Karpas-422 (cell line): ENCODE data around the gene ENTHD1. TPM values are rescaled to one million over a fixed set of nuclear protein-coding genes. Genes with fewer than 3 reads are reported as not detected.
"Not testable (repeated sequence)": the region's sequence is repeated elsewhere in the genome, so short reads cannot be mapped to it uniquely, and the experiment has no call there.

Experiments
- DNase-seq: peaks from one replicate; pipeline ENCODE4 v3.0.0-alpha.2; 2015
- H2AFZ ChIP-seq: fragments of 200-600 bp; sonication (generic); 2 replicates; pipeline ENCODE4 v1.6.1; 2014; ENCODE audit warnings: antibody characterized with exemption, low read length, mixed read lengths
- H3K27ac ChIP-seq: fragments of 200-600 bp; sonication (generic); 2 replicates; pipeline ENCODE4 v1.5.1; 2014; ENCODE audit warnings: mild to moderate bottlenecking, low read length, moderate library complexity
- H3K27me3 ChIP-seq: fragments of 200-600 bp; sonication (generic); 2 replicates; pipeline ENCODE4 v1.6.1; 2014; ENCODE audit warnings: low read length, mixed read lengths
- H3K36me3 ChIP-seq: fragments of 200-600 bp; sonication (generic); 2 replicates; pipeline ENCODE4 v1.6.1; 2014; ENCODE audit warnings: low read length, mixed read lengths; ENCODE audit not compliant: insufficient read depth
- H3K4me1 ChIP-seq: fragments of 200-600 bp; sonication (generic); 2 replicates; pipeline ENCODE4 v1.6.1; 2014; ENCODE audit warnings: mild to moderate bottlenecking, low read length, mixed read lengths
- H3K4me2 ChIP-seq: fragments of 200-600 bp; sonication (generic); 2 replicates; pipeline ENCODE4 v1.6.1; 2014; ENCODE audit warnings: low read length, low read depth, mild to moderate bottlenecking; ENCODE audit not compliant: poor library complexity, severe bottlenecking
- H3K4me3 ChIP-seq: fragments of 200-600 bp; sonication (generic); 2 replicates; pipeline ENCODE4 v1.5.1; 2014; ENCODE audit warnings: mild to moderate bottlenecking, antibody characterized with exemption, low read length, mixed read lengths
- H3K79me2 ChIP-seq: fragments of 200-600 bp; sonication (generic); 2 replicates; pipeline ENCODE4 v1.6.1; 2014; ENCODE audit warnings: mild to moderate bottlenecking, low read length, mixed read lengths
- H3K9ac ChIP-seq: fragments of 200-600 bp; sonication (generic); 2 replicates; pipeline ENCODE4 v1.6.0; 2014; ENCODE audit warnings: low read length
- H3K9me2 ChIP-seq: fragments of 200-600 bp; sonication (generic), shearing (Covaris generic); replicated peaks from 2 replicates; pipeline ENCODE4 v1.6.0; 2014; ENCODE audit warnings: mild to moderate bottlenecking, low read length, moderate library complexity; ENCODE audit not compliant: insufficient read depth
- H3K9me3 ChIP-seq: fragments of 300-700, 200-600 bp; sonication (generic); 2 replicates; pipeline ENCODE4 v1.6.1; 2014; ENCODE audit warnings: low read length, mixed read lengths
- H4K20me1 ChIP-seq: fragments of 200-600 bp; sonication (generic); 2 replicates; pipeline ENCODE4 v1.6.1; 2014; ENCODE audit warnings: mild to moderate bottlenecking, antibody characterized with exemption, low read length, low read depth; ENCODE audit not compliant: insufficient read depth
- total RNA-seq: library from RNA; depleted of rRNA; stranded (reverse); fragments of >200 nt; shearing (Covaris generic); gene quantifications from 2 replicates; pipeline ENCODE4 v1.2.3, GENCODE V29; 2014; ENCODE audit warnings: low replicate concordance

Gene ENTHD1
- total RNA-seq, 1 experiment from 2014 or later = not detected

DNA sequence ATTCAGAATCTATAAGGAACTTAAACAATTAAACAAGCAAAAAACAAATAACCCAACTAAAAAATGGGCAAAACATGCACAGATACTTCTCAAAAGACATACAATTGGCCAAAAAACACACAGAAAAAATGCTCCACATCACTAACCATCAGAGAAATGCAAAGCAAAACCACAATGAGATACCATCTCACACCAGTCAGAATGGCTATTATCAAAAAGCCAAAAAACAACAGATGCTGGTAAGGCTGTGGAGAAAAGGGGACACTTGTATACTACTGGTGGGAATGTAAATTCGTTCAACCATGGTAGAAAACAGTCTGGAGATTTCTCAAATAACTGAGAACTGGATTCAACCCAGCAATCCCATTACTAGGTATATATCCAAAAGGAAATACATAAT is 24.8 kb downstream of the ENTHD1 start:
- Histone ChIP-seq H3K4me2 (no peak overlapping the region), H3K9me2 (no peaks in the 10 kb centered on the region), H3K9me3 (no peaks in the 10 kb centered on the region), H2AFZ (no peak overlapping the region), H4K20me1 (no peaks in the 10 kb centered on the region), H3K9ac (no peak overlapping the region), H3K4me3 (no peak overlapping the region), H3K27me3 (no peaks in the 10 kb centered on the region), H3K36me3 (no peaks in the 10 kb centered on the region), H3K79me2 (no peaks in the 10 kb centered on the region), H3K27ac (no peak overlapping the region), H3K4me1 (no peaks in the 10 kb centered on the region)
- DNase-seq = no peak

DNA sequence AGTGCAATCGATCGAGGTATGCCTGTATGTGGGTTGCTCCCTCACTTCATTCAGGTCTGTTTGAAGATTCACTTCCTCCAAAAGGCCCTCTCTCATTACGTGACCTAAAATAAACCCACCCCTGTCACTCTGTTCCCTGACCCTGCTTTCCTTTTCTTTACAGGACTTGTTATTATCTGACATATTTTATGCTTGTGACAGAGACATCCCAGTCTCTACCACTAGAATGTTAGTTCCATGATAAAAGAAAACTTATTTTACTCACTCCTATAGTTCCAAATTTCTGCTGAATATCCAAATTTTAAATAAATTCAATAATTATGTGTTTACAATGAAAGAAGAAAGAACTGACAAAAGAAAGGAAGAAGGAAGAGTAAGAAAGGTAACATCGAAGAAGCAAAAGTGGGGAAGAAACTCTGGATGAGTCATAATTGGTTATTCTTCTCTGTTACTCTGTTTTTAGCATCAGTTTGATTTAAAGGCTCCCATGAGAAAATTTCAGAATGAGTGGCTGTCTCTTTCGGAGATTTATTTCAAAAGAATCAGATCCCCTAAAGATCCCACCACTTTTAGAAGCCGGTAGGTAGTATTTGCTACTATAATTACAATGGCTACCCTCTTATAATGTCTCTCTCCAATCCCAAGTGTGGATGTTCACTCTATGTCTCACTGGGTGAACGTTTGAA is 33.5 kb downstream of the ENTHD1 start:
- Histone ChIP-seq H4K20me1 (no peaks in the 10 kb centered on the region), H3K27ac (no peak overlapping the region), H3K79me2 (no peaks in the 10 kb centered on the region), H3K4me3 (no peak overlapping the region), H3K9me2 (no peaks in the 10 kb centered on the region), H2AFZ (no peak overlapping the region), H3K4me1 (peaks cover 11% of the 10 kb centered on the region), H3K9me3 (no peaks in the 10 kb centered on the region), H3K9ac (no peak overlapping the region), H3K27me3 (no peaks in the 10 kb centered on the region), H3K4me2 (peak overlapping the region; percentile 27), H3K36me3 (no peaks in the 10 kb centered on the region)
- no peak for DNase-seq

DNA sequence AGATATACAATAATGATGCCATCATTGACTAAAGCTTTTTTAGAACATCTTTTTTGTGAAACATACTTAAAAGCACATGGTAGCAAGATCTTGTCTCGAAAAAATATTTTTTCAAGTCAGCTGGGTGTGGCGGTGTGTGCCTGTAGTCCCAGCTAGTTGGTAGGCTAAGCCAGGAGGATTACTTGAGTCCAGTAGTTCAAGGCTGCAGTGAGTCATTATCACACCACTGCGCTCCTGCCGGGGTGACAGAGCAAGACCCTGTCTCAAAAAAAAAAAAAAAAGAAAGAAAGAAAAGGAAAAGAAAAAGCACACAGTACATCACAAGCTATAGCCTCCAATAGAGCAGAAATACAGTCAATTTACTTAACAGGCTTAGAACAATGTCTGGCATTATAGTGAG is 37.0 kb downstream of the ENTHD1 start:
- Histone ChIP-seq H4K20me1 (no peaks in the 10 kb centered on the region), H2AFZ (no peak overlapping the region), H3K27ac (no peak overlapping the region), H3K27me3 (no peaks in the 10 kb centered on the region), H3K4me1 (peaks cover 11% of the 10 kb centered on the region), H3K4me3 (no peak overlapping the region), H3K36me3 (no peaks in the 10 kb centered on the region), H3K9me2 (no peaks in the 10 kb centered on the region), H3K4me2 (no peak overlapping the region), H3K79me2 (no peaks in the 10 kb centered on the region), H3K9ac (no peak overlapping the region), H3K9me3 (no peaks in the 10 kb centered on the region)
- DNase-seq = no peak

DNA sequence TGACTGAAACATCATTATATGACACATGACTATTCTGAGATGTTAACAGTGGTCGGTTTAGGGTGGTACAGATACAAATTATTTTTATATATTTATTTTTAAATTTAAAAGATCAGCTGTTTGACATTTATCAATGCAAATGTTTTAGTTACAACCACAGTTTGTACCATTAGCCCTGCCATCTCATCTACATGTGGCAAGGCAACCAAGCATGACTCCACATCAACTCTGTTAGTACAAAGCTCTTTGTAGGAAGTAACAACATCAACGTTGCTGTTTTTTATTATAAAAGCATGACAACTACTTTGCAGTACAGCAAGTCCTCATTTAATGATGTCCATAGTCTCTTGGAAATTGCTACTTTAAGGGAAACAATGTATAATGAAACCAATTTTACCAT is 40.8 kb downstream of the ENTHD1 start:
- H3K9me3 ChIP-seq = no peaks in the 10 kb centered on the region
- no peak overlapping the region for H3K9ac ChIP-seq
- H3K4me3 ChIP-seq = no peak overlapping the region
- no peaks in the 10 kb centered on the region for H3K36me3 ChIP-seq
- no peak overlapping the region for H2AFZ ChIP-seq
- H3K27me3 ChIP-seq = no peaks in the 10 kb centered on the region
- DNase-seq = no peak
- no peaks in the 10 kb centered on the region for H4K20me1 ChIP-seq
- peaks cover 6% of the 10 kb centered on the region for H3K4me1 ChIP-seq
- H3K27ac ChIP-seq = no peak overlapping the region
- no peak overlapping the region for H3K4me2 ChIP-seq
- H3K9me2 ChIP-seq = no peaks in the 10 kb centered on the region
- H3K79me2 ChIP-seq = no peaks in the 10 kb centered on the region

DNA sequence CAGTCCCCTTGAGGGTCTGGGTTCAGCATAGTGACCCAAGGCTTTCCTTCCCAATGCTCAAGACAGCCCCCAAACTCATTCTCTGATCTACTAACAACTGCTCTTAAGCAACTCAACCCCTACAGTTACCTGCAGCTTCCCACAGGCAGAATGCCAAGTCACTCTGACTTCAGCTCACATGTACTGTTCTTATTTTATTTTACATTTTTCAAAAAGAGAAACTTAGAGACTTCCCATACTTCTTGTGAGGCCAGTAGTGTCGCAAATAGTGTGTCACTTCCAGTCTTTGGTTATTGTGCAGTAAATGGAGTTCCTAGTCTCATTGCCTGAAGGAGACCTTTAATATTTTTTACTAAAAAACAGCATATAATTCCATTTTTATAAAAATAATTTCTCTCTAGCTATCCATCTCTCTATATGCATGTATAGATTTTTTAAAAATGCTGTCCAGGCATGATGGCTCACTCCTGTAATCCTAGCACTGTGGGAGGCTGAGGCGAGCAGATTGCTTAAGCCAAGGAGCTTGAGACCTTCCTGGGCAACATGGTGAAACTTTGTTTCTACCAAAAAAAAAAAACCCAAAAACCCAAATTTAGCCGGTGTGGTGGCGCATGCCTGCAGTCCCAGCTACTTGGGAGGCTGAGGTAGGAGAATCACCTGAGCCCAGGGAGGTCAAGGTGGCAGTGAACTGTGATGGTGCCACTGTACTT is 41.8 kb downstream of the ENTHD1 start:
- H3K27me3 ChIP-seq = no peaks in the 10 kb centered on the region
- no peaks in the 10 kb centered on the region for H3K36me3 ChIP-seq
- H3K27ac ChIP-seq = no peak overlapping the region
- no peak overlapping the region for H3K4me3 ChIP-seq
- H3K9me3 ChIP-seq = no peaks in the 10 kb centered on the region
- H3K9me2 ChIP-seq = no peaks in the 10 kb centered on the region
- H4K20me1 ChIP-seq = no peaks in the 10 kb centered on the region
- no peak for DNase-seq
- H3K9ac ChIP-seq = no peak overlapping the region
- no peak overlapping the region for H3K4me2 ChIP-seq
- H2AFZ ChIP-seq = no peak overlapping the region
- H3K79me2 ChIP-seq = no peaks in the 10 kb centered on the region
- peaks cover 6% of the 10 kb centered on the region for H3K4me1 ChIP-seq

DNA sequence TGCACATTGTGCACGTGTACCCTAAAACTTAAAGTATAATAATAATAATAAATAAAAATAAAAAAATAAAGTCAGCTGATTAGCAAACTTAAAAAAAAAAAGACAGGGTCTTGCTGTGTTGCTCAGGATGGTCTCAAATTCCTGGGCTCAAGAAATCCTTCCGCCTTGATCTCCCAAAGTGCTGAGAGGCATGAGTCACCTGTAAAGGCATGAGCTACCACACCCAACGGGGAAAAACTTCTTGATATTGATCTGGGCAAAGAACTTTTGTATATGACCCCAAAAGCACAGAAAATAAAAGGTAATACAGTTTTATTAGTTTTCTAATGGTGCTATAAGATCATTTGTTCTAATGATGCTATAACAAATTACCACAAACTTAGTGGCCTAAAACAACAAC is 46.1 kb downstream of the ENTHD1 start:
- Histone ChIP-seq H3K9me2 (no peaks in the 10 kb centered on the region), H3K4me1 (peaks cover 14% of the 10 kb centered on the region), H4K20me1 (no peaks in the 10 kb centered on the region), H3K9ac (no peak overlapping the region), H2AFZ (no peak overlapping the region), H3K36me3 (no peaks in the 10 kb centered on the region), H3K27me3 (no peaks in the 10 kb centered on the region), H3K4me2 (no peak overlapping the region), H3K9me3 (no peaks in the 10 kb centered on the region), H3K79me2 (no peaks in the 10 kb centered on the region), H3K4me3 (no peak overlapping the region), H3K27ac (no peak overlapping the region)
- no peak for DNase-seq

DNA sequence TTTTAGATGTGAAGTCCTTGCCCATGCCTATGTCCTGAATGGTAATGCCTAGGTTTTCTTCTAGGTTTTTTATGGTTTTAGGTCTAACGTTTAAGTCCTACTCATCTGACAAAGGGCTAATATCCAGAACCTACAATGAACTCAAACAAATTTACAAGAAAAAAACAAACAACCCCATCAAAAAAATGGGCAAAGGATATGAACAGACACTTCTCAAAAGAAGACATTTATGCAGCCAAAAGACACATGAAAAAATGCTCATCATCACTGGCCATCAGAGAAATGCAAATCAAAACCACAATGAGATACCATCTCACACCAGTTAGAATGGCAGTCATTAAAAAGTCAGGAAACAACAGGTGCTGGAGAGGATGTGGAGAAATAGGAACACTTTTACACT is 47.0 kb downstream of the ENTHD1 start:
- H3K9me3 ChIP-seq, H3K9ac ChIP-seq, H2AFZ ChIP-seq: not testable (repeated sequence)

DNA sequence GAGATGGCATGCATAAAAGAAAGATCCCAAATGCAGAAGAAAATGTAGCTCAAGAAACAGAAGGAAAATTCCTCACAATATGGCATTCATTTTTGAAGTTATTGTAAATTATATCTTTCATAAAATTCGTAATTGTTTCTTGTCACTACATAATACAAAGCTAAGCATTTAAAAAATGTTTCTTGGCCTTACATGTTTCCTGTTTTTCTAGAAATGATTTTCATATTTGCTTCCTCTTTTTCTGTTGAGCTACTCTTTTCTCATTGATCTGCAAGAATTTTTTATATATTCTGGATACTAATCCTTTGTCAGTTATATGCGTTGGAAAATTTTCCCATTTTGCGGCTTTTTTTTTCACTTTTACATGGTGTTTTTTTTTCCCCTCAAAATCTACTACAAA is 48.0 kb downstream of the ENTHD1 start:
- Histone ChIP-seq H3K9me2 (no peaks in the 10 kb centered on the region), H3K4me3 (no peak overlapping the region), H3K9me3 (no peaks in the 10 kb centered on the region), H4K20me1 (no peaks in the 10 kb centered on the region), H3K27ac (no peak overlapping the region), H3K79me2 (no peaks in the 10 kb centered on the region), H3K9ac (no peak overlapping the region), H2AFZ (no peak overlapping the region), H3K36me3 (no peaks in the 10 kb centered on the region), H3K4me2 (no peak overlapping the region), H3K27me3 (no peaks in the 10 kb centered on the region), H3K4me1 (peaks cover 7% of the 10 kb centered on the region)
- no peak for DNase-seq

More for the DNA sequence above, 47.0 kb downstream of the ENTHD1 start:
- not testable (repeated sequence) for H3K27ac ChIP-seq, H3K79me2 ChIP-seq, H3K4me3 ChIP-seq, H4K20me1 ChIP-seq, H3K9me2 ChIP-seq, H3K4me2 ChIP-seq, DNase-seq, H3K27me3 ChIP-seq, H3K36me3 ChIP-seq
- peaks cover 14% of the 10 kb centered on the region for H3K4me1 ChIP-seq
